ENCODE results near the gene MRI1.
"Not testable (repeated sequence)": the region's sequence is repeated elsewhere in the genome, so short reads cannot be mapped to it uniquely, and the experiment has no call there.

MRI1 gene

GRCh38 chr19:13764101-13764807 is at the start of gene MRI1:
Gene MRI1, plus strand, starts transcription at chr19:13764522. Its CDS starts 67 bp downstream, at chr19:13764589.
- DNase-seq: peak; percentile 84

GRCh38 chr19:13717194-13717643 is 47.1 kb upstream of the MRI1 start:
- DNase-seq: peak; percentile 79

GRCh38 chr19:13718733-13719132 is 45.6 kb upstream of the MRI1 start:
- DNase-seq: peak; percentile 98

DNA sequence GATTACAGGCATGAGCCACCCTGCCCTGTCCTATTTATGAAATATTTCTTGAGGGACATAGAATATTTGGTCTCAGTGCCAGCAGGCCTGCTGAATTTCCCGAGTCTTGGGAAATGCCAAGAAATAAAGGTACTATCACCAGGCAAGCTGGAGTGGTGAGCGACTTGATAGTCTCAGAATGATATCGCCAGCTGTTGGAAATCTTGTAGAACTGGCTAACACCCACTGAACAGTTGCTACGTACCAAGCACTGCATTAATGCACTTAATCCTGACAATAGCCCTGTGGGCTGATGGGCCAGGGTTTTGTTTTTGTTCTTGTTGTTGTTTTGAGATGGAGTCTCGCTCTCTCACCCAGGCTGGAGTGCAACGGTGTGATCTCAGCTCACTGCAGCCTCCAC is 42.2 kb upstream of the MRI1 start:
- no peak for DNase-seq

DNA sequence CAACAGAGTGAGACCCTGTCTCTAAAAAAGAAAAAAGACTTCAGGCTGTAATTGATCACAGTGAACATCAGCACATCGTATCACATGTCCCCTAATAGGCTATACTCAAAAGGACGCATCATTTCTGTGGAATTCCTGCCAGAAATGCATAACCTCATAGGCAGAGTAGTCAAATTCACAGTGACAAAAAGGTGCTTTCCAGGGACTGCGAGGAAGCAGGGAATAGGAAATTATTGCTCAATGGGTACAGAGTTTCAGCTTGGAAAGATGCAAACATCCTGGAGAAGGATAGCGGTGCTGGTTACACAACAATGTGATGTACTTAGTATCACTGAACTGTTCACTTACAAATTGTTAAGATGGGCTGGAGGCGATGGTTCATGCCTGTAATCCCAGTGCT is 41.1 kb upstream of the MRI1 start:
- DNase-seq: no peak

GRCh38 chr19:13726323-13726722 is 38.0 kb upstream of the MRI1 start:
- no peak for DNase-seq

DNA sequence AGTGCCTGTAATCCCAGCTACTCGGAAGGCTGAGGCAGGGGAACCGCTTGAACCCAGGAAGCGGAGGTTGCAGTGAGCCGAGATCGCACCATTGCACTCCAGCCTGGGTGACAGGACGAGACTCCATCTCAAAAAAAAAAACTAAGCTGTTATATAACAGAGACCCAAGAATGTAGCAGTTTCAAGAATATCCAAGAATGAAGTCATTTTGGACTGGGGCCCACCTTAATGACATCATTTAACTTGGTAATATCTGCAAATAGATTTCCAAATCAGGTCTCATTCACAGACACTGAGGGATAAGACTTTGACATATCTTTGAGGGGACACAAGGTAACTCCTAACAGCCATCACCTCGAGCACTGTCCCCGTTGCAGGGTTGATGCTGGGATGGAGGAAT is 36.5 kb upstream of the MRI1 start:
- DNase-seq: no peak

DNA sequence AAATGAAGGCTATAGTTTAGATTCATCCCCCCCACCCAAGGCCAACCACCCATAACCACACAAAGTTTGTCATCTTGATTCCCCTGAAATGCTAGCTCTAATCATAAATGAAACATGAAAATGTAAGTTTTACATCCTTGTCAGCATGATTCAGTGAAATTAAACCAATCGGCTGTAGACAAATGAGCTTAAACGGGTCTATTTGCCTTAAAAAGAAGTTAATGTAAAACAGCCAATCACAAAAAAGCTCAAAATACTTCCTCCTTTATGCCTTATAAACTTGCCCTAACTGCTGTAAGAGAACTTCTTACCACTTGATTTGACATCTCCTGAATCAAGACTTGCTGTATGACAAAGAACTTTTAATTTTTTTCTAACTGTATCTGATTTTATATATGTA is 34.5 kb upstream of the MRI1 start:
- no peak for DNase-seq

GRCh38 chr19:13731147-13731964 is 33.0 kb upstream of the MRI1 start:
- DNase-seq: peak; percentile 99

DNA sequence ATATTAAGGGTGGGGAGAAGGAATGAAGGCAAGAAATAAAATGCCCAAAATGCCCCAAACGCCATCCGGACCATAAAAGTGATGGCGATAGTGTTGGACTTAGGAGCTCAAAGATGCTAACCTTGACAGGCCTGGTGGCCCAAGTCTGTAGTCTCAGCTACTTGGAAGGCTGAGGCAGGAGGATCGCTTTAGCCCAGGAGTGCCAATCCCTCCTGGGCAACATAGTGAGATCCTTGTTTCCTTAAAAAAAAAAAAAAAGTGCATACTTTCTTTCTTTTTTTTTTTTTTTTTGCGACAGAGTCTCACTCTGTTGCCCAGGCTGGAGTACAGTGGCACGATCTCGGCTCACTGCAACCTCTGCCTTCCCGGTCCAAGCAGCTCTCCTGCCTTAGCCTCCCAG is 32.0 kb upstream of the MRI1 start:
- DNase-seq: no peak

DNA sequence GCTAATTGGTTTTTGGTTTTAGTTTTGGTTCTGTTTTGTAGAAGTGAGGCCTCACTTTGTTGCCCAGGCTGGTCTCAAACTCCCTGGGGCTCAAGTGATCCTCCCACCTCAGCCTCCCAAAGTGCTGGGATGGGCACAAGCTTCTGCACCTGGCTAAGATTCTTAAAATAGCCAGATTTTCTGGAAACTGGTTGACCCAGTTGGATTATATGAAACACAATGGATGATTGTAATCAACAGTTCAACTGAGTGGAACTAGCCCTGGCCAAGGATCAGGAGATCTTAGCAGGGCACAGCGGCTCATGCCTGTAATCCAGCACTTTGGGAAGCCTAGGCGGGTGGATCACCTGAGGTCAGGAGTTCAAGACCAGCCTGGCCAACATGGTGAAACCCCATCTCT is 29.6 kb upstream of the MRI1 start:
- DNase-seq: no peak

GRCh38 chr19:13738073-13738472 is 26.2 kb upstream of the MRI1 start:
- no peak for DNase-seq

DNA sequence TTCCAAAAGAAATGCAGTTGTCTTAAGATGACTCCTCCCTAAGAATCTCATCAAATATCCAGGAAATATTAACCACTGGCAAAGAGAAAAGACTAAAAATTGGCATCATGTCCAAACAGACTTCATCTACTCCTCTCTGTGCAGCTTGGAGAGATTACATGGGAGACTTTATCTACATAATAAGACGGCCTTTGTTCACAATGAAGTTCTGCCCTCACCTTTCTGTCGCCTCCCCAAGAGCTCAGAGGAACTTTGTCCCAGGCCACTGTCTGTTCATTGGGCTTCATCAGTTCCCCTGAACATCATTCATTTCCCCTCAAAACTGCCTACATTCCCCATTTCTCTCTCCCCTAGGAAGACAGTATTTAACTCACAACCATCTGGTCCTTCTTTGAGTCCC is 22.4 kb upstream of the MRI1 start:
- DNase-seq: no peak

DNA sequence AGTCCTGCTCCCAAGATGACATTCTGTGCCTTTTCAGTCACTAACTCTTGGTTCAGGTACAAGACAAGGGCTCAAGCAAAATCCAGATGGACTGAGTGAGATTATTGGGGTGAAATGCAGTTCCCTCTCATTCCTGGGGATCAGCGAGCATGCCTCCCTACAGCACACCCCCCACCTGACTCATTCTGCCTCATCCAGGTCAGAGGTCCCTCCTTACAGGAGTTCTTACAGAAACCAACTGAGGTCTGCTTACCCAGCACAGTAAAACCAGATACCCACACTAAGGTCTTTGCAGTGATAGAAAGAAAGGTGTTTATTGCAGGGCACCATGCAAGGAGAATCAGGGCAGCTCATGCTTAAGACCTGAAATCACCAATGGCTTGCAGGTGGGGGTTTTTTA is 21.6 kb upstream of the MRI1 start:
- no peak for DNase-seq

GRCh38 chr19:13744174-13744573 is 20.1 kb upstream of the MRI1 start:
- DNase-seq: no peak

- no peak for DNase-seq
Measured at GRCh38 chr19:13747098-13747453, 17.2 kb upstream of the MRI1 start.

GRCh38 chr19:13748169-13748828 is 16.0 kb upstream of the MRI1 start:
- DNase-seq: peak; percentile 52

DNA sequence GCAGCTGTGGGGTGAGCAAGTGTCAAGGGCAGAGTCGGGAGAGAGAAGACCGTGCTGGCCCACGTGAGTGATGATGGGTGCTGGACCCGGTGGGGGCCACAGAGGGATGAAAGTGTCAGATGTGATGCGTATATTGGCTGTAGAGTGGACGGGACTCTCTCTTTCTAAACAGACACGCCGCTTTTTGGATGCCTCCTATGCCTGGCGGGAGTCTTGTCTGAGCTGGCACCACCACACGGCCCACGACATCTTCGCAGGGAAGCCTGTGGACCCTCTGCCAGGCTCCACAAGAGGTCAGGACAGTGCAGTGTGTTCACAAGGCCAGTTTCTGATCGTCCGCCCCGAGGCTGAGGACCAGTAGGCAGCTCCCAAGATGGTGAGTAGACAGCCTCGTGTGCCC is 12.9 kb upstream of the MRI1 start:
- DNase-seq: no peak

GRCh38 chr19:13753622-13754021 is 10.7 kb upstream of the MRI1 start:
- DNase-seq: not testable (repeated sequence)

DNA sequence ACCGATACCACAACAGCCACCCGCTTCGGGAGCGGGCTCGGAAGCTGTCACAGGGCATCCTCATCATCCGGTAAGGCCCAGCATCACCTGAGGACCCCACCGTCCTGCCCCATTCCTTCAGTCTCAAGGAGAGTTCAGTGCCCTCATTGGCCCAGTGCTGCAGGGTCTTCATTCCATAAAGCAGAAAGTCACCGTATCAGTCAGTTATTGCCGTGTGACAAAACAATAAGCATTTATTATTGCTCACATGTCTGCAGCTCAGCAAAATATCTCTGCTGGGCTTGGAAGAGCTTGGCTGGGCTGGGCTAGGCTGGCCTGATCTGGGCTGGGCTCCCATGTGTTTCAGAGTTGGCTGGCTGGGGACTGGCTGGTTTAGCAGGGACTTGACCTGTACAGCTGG is 8.1 kb upstream of the MRI1 start:
- no peak for DNase-seq

DNA sequence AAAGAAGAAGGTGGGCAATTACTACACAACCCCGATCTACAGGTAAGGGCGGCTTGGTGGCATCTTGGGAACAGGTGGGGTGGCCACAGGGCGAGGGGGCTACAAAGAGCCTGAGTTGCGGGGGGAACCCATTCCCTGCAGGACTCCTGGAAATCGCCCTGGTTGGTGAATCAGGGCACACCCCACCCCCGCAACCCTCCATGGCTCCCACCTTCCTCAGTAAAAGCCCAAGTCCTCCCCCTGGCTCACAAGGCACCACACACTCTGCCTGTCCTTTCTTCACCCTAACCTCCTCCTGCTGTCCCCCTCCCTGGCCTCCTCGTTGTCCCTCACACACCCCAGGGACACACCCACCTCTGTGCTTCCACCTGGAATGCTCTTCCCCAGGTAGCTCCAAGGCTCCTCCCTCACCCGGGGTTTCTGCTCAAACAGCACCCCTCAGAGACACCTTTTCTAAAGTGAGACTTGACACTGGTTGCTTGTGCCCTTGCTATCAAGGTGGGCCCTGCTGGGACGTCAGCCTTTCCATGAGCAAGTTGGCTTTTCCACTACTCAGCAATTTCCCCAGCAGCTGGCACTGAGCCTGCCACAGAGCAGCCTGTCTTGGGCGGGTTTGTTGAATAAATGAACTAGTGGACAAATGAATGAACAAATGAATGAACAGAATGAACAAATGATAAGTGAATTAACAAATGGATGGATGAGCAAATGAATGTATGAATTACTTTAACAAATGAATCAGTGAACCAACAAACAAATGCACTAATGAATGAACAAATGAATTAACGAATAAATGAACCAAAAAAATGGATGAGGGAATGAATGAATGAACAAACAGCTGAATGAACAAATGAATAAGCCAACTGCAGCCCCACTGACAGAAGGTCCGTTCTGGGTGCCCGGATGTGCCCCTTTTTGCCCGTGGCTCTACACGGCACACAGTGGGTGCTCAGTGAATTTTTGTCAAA is 6.2 kb upstream of the MRI1 start:
- no peak for DNase-seq

GRCh38 chr19:13758795-13759194 is 5.5 kb upstream of the MRI1 start:
- no peak for DNase-seq

GRCh38 chr19:13761423-13761822 is 2.9 kb upstream of the MRI1 start:
- no peak for DNase-seq

Data from NCI-H69 (cell line).